Uterus (tissue), 4 donors: ENCODE measurements around the gene ADRA2C. TPM values are rescaled to one million over a fixed set of nuclear protein-coding genes. Genes with fewer than 3 reads are reported as not detected.

Experiments
- DNase-seq, 2 donors: peaks; one replicate each; pipeline ENCODE4 v3.0.0-alpha.2; 2019 to 2020
- H3K27ac ChIP-seq, 2 donors: fragments of 200-600 bp; sonication (generic); 1 replicate in 1 of 2; 2 replicates in 1 of 2; pipeline ENCODE4 v1.5.1; 2016 to 2018
- H3K27me3 ChIP-seq, 2 donors: fragments of 200-600 bp; sonication (generic); one replicate each; pipeline ENCODE4 v1.5.1; 2018 to 2019; ENCODE audit warnings: control low read depth in 1 of 2
- H3K36me3 ChIP-seq, 2 donors: fragments of 200-600 bp; sonication (generic); one replicate each; pipeline ENCODE4 v1.5.1; 2019; ENCODE audit warnings: control low read depth in 1 of 2
- H3K4me1 ChIP-seq, 2 donors: fragments of 200-600 bp; sonication (generic); one replicate each; pipeline ENCODE4 v1.5.1; 2018 to 2019; ENCODE audit warnings: control low read depth in 1 of 2
- H3K4me3 ChIP-seq, 2 donors: fragments of 200-600 bp; sonication (generic); 1 replicate in 1 of 2; 2 replicates in 1 of 2; pipeline ENCODE4 v1.5.1; 2018 to 2019; ENCODE audit warnings: mild to moderate bottlenecking in 1 of 2
- H3K9me3 ChIP-seq, 2 donors: fragments of 200-600 bp; sonication (generic); one replicate each; pipeline ENCODE4 v1.5.1; 2019; ENCODE audit warnings: control low read depth in 1 of 2
- CTCF ChIP-seq, 4 experiments: fragments of 200-600 bp in 2 of 4; fragments of 450-650 bp in 2 of 4; sonication (generic) in 2 of 4; IDR thresholded peaks; one replicate each; pipeline ENCODE4 v1.5.1; 2016 to 2019; ENCODE audit warnings: antibody characterized with exemption in 4 of 4, mild to moderate bottlenecking in 2 of 4, moderate library complexity in 1 of 4
- POLR2A ChIP-seq, 2 donors: fragments of 450-650 bp; IDR thresholded peaks; one replicate each; pipeline ENCODE4 v1.6.1; 2016; ENCODE audit warnings: antibody characterized with exemption in 2 of 2, mild to moderate bottlenecking in 1 of 2, moderate library complexity in 1 of 2
- intact Hi-C: fragments of 100-400 bp; cut with DNase I; formaldehyde crosslinking; loops from one replicate; pipeline ENCODE4 v1.15.1; 2023; ENCODE audit warnings: low total_unique reads
- total RNA-seq, 4 donors: library from RNA; depleted of rRNA in 3 of 4; stranded (reverse); fragments of >200 nt in 3 of 4; gene quantifications; one replicate each; pipeline versions ENCODE4 v1.1.0 to v1.2.4, GENCODE V29; 2014 to 2023
- donor health status: DM: yes; HTN: yes; CAD: no.

ADRA2C gene
- total RNA-seq, 4 donors from 2014 or later: 4.1 to 75.0 (median 24.7) TPM

GRCh38 chr4:3802571-3803474, 36.6 kb downstream of the ADRA2C start:
- H3K4me3 ChIP-seq: no peak overlapping the region
- H3K4me1 ChIP-seq: no peaks in the 10 kb centered on the region
- intact Hi-C loops: no loop called here
- DNase-seq: no peak
- H3K9me3 ChIP-seq: no peaks in the 10 kb centered on the region
- no peaks in the 10 kb centered on the region for H3K27me3 ChIP-seq
- TF ChIP-seq POLR2A (IDR thresholded peaks at IDR 0.05) (no peak), CTCF (IDR thresholded peaks at IDR 0.05) (no peak)
- H3K36me3 ChIP-seq: no peaks in the 10 kb centered on the region
- no peak overlapping the region for H3K27ac ChIP-seq

GRCh38 chr4:3803475-3803847, 37.3 kb downstream of the ADRA2C start:
- Histone ChIP-seq H3K9me3 (no peaks in the 10 kb centered on the region), H3K27ac (no peak overlapping the region), H3K27me3 (no peaks in the 10 kb centered on the region), H3K4me1 (no peaks in the 10 kb centered on the region), H3K4me3 (no peak overlapping the region), H3K36me3 (no peaks in the 10 kb centered on the region)
- intact Hi-C loops: no loop called here
- no peak for TF ChIP-seq POLR2A (IDR thresholded peaks at IDR 0.05)
- TF ChIP-seq CTCF (IDR thresholded peaks at IDR 0.05): no peak
- DNase-seq: no peak

GRCh38 chr4:3803946-3804345, 37.8 kb downstream of the ADRA2C start:
- no peak overlapping the region for H3K4me3 ChIP-seq
- DNase-seq: no peak
- no peak overlapping the region for H3K27ac ChIP-seq
- no peak for TF ChIP-seq CTCF (IDR thresholded peaks at IDR 0.05)
- TF ChIP-seq POLR2A (IDR thresholded peaks at IDR 0.05): no peak
- intact Hi-C loops: no loop called here
- no peaks in the 10 kb centered on the region for H3K4me1 ChIP-seq
- no peaks in the 10 kb centered on the region for H3K27me3 ChIP-seq
- H3K9me3 ChIP-seq: no peaks in the 10 kb centered on the region
- H3K36me3 ChIP-seq: no peaks in the 10 kb centered on the region

GRCh38 chr4:3805026-3805425, 38.8 kb downstream of the ADRA2C start:
- Histone ChIP-seq H3K27ac (no peak overlapping the region), H3K27me3 (no peaks in the 10 kb centered on the region), H3K4me1 (no peaks in the 10 kb centered on the region), H3K9me3 (no peaks in the 10 kb centered on the region), H3K36me3 (no peaks in the 10 kb centered on the region), H3K4me3 (no peak overlapping the region)
- intact Hi-C loops: no loop called here
- TF ChIP-seq POLR2A (IDR thresholded peaks at IDR 0.05) (no peak), CTCF (IDR thresholded peaks at IDR 0.05) (no peak)
- DNase-seq: no peak

GRCh38 chr4:3805731-3806130, 39.5 kb downstream of the ADRA2C start:
- Histone ChIP-seq H3K27ac (no peak overlapping the region), H3K36me3 (no peaks in the 10 kb centered on the region), H3K27me3 (no peaks in the 10 kb centered on the region), H3K9me3 (no peaks in the 10 kb centered on the region), H3K4me1 (no peaks in the 10 kb centered on the region), H3K4me3 (no peak overlapping the region)
- intact Hi-C loops: no loop called here
- no peak for TF ChIP-seq CTCF (IDR thresholded peaks at IDR 0.05)
- TF ChIP-seq POLR2A (IDR thresholded peaks at IDR 0.05): no peak
- no peak for DNase-seq
